GM18907 (cell line): ENCODE data around the gene HPSE2.
"Not testable (repeated sequence)": the region's sequence is repeated elsewhere in the genome, so short reads cannot be mapped to it uniquely, and the experiment has no call there.

Experiments used
- ATAC-seq: cut with Tn5 transposase; IDR thresholded peaks from one replicate; pipeline ENCODE4 v1.9.1; 2021; ENCODE audit warnings: mild to moderate bottlenecking, moderate library complexity; ENCODE audit not compliant: unreplicated experiment

HPSE2 gene

DNA sequence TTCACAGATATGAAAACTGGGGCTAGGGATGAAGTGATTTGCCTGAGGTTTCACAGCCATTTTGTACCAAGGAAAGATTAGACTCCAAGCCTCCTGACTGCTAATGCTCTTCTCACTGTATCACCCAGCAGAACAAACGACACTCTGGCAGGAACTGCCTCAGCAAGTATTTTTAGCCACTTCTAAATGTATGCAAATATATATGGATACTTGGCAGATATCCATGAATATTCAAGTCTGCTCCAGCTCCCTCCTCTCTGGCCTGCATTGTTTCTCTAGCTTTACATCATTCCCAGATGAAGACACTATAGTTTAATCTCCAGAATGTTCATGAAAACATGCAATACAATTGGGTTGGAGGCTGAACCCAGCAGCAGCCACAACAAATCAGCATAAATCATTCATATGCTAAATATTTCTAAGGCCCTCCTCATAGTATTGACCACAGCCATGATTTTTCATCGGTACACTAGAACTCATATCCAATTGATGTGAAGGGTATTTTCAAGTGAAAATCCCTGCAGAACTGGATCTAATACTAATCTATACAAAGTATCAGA is 65.5 kb downstream of the HPSE2 start:
- no peak for ATAC-seq

DNA sequence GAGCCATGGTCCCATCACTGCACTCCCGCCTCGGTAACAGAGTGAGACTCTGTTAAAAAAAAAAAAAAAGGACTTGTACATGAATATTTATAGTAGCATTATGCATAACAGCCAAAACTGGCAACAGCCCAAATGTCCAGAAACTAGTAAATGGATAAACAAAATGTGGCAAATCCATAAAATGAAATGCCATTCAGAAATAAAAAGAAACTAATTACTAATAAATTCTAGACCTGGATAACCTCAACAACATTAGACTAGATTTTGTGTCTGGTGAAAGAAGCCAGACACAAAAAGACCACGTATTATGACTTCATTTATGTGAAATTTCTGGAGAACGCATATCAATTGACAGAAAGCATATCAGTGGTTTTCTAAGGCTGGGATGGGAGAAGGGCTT is 74.5 kb downstream of the HPSE2 start:
- ATAC-seq = no peak

DNA sequence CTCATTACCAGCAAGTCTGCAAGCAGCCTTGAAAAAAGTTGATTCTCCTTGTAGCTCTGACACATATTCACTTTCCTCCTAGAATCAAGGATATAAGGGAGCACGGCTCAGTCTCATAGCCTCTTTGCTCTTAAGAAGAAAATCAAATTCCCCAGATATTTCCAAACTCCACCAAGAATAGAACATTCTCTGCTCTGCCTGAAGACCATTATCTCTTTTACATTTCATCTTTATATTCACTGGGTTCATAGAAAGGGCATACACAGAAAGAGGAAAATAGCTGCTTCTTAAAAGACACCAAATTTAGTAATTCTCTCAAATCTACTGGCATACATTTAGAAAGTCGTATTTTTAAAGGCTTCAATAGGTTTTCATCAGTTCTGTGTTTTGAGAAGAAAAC is 92.0 kb downstream of the HPSE2 start:
- ATAC-seq = no peak

DNA sequence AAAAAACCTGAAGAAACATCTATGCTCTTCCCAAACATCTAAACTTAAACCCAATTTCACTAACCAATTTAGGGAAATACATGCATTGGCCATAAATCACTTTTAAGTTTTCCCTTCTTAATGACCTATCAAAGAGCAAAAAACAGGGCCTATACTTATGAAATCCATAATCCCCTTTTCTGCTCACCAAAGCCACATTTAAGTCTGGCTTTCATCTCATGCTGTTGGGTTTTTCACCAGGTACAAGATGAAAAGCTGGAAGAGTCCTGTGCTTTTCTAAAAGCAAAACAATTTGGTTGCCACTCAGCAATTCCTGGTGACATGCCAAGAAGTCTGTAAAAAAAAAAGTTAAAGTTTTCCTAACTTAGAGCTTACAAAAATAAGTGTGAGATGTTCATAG is 92.6 kb downstream of the HPSE2 start:
- ATAC-seq = no peak

DNA sequence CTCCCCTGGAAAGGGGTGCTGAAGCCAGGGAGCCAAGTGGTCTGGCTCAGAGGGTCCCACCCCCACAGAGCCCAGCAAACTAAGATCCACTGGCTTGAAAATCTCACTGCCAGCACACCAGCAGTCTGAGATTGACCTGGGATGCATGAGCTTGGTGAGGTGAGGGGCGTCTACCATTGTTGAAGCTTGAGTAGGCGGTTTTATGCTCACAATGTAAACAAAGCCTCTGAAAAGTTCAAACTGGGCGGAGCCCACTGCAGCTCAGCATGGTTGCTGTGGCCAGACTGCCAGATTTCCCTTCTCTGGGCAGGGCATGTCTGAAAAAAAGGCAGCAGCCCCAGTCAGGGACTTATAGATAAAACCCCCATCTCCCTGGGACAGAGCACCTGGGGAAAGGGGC is 102.8 kb downstream of the HPSE2 start:
- ATAC-seq = not testable (repeated sequence)

DNA sequence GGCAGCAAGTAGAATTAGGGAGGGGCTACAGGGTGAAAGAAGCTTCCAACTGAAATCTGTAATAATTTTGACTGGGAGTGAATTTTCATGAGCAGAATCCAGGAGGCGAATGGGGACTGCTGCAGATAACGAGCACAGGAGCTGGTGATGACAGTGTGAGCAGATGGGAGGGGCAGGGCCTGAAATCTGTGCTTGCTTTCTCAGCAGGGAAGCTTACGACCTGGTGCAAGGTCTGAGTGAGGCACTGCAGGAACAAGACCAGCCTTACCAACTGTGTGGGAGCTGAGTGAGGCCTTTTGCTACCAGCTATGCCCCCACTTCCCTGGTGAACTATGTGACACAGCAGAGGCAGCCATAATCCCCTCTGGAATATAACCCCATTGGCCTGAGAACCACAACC is 109.8 kb downstream of the HPSE2 start:
- ATAC-seq = no peak

DNA sequence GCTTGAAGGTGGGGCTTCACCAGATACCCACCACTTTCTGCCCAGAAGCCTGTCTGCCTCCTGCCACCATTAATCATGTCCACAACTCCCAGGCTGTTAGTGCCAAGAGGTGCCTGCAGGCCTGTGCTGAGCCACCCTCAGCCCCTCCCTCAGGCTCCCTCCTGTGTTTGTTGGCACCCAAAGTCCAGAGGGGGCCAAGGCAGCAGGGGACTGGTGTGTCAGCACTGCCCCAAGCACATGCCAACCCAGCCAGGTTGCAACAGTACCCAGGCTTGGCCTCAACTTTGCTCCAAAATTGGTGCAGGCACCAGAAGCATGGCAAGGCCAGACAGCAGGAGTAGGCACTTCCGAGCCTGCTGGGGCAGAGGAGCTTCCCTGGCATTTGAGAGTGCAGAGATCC is 111.3 kb downstream of the HPSE2 start:
- ATAC-seq = no peak

DNA sequence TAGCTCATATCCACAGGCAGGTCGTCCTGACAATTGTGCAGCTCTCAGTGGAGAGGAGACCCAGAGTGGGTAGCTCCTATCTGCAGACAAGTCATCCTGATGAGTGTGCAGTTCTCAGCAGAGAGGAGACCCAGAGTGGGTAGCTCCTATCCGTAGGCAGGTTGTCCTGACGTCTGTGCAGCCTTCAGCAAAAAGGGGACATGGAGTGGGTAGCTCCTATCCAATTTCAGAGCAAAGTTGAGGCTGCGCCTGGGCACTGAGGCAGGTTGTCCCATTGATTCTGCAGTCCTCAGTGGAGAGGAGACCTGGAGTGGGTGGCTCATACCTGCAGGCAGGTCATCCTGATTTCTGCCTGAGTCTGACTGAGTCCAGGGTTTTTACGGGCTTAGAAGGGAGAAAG is 111.8 kb downstream of the HPSE2 start:
- no peak for ATAC-seq

DNA sequence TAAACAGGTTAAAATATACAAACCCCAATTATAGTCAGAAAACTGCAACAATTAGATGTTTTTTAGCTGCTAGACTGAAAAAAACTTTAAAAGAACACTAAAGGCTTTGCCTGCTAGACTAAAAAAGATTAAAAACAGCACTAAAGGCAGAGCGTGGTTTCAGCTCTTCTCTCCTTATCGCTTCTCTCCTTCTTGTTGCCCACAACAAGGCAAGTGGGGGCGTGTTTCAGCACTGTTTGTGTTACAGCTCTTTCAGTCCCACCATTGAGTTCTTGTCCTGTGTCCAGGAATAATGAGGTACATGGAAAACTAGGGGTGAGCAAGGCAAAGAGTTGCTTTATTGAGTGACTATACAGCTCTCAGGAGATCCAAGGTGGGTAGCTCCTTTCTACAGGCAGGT is 112.3 kb downstream of the HPSE2 start:
- no peak for ATAC-seq

DNA sequence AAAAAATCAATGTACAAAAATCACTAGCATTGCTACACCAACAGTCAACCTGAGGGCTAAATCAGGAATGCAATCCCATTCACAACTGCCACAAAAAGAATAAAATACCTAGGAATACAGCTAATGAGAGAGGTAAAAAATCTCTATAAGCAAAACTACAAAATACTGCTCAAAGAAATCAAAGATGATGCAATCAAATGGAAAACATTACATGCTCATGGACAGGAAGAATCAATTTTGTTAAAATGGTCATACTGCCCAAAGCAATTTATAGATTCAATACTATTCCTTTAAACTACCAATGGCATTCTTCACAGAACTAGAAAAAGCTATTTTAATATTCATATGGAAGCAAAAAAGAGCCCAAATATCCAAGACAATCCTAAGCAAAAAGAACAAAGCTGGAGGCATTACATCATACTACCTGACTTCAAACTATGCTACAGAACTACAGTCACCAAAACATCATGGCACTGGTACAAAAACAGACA is 116.3 kb downstream of the HPSE2 start:
- no peak for ATAC-seq

DNA sequence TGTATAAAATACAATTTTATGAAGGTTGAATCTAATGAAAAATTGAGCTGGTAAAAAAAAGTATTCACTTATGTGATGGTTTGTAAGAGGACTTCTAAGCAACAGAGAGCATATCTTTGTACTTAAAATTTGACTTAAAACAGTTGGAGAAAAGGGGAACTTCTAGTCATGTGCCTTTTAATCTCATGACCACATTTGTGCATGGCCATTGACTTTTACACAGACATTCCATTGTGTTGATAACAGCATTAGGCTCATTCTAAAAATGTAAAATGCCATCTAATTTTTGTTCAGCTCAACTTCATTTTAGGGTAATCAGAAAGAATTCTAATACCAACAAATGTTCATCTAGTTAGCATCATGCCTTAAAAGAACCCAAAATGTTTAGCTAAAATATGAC is 119.9 kb downstream of the HPSE2 start:
- ATAC-seq = no peak

DNA sequence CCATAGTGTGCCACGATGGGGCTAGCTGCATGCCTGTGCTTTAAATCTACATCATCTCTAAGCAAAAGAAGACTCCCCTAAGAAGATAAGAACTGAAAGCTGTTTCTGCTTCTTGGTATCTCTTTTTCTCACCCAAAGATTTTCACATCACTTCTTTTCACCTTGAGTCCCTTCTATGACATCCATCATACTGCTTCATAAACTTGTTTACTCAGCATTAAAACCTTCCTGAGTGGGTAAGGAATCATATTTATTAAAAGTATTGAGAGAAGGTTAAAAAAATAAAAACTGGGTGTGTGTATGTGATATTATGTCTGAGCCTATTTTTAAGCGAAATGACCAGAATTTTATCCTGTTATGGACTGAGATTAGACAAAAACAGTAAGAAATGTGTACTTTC is 150.3 kb downstream of the HPSE2 start:
- no peak for ATAC-seq

DNA sequence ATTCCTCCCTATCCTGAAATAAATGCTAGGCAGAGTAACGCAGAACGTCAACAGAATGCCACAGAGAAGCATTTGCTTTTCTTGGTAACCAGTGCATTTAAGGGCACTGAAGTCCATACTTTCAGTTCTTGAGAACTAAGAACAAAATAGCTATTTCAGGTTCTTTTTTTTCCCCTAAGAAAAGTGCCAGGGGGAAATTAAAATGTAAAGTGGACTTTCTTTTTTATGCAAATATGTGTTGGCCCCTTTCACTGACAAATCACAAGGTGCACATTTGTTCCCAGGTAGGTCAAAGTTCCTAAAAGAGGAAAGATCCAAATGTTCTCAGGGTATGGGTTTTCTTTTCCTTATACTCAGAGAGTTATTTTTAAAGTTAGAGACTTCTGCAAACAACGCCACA is 151.5 kb downstream of the HPSE2 start:
- no peak for ATAC-seq

DNA sequence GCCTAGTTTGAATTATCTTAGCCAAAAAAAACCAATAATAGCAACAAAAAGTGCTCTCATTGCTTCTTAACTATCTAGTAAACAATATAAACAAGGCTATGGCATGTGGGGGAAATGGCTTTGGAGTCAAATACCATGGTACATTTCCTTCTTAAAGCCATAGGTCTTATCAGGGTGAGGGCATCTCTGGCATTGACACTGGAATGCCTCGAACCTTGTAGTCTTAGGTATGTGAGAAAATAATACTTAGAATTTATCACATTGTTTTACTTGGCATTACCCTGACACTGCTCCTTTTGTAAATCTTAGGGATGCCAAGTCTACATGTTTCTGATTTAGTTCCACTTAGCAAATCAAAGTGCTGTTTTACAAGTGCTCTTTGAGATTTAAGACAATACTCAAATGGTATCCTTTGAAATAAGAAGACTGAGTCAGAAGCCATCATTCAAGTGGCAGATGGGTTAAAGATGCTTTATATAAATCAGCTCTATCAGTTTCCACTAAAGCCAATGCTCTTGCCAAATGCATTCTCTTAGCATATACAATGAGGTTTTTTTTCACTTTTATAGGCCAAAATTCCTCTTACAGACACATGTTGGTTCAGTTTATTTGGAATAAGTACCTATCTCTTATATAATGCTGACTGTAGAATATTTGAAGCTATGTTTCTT is 155.2 kb downstream of the HPSE2 start:
- ATAC-seq = no peak

DNA sequence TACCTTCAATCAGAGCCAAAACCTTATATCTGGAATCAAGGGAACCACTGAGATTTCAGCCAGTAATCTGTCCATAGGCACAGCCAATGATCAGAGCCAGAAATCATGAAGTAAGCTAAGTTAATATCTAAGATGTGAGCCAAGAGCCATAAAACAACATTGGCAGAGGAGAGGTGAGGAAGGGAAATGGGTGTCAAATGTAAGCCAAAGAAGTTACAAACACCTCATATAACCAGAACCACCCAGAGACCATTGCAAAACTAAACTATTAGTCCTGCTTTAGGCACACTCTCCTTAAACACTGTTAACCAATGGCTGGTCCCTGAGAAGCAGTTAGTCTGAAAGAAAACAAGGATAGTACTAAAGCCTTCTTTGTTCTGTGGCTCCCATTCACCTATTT is 173.1 kb downstream of the HPSE2 start:
- no peak for ATAC-seq

DNA sequence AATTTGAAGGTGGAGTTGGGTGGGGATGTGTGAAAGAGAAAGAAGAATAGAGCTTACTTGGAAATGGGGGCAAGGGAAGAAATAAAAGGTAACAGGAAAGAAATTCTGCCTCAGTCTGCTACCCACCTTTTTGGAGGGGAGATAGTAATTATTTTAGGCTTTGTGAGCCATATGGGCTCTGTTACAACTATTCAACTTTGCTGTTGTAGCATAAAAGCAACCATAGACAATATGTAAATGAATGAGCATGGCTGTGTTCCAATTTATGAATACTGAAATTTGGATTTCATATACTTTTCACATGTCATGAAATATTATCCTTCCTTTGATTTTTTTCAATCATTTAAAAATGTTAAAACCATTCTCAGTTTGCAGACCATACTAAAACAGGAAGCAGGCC is 176.9 kb downstream of the HPSE2 start:
- no peak for ATAC-seq

DNA sequence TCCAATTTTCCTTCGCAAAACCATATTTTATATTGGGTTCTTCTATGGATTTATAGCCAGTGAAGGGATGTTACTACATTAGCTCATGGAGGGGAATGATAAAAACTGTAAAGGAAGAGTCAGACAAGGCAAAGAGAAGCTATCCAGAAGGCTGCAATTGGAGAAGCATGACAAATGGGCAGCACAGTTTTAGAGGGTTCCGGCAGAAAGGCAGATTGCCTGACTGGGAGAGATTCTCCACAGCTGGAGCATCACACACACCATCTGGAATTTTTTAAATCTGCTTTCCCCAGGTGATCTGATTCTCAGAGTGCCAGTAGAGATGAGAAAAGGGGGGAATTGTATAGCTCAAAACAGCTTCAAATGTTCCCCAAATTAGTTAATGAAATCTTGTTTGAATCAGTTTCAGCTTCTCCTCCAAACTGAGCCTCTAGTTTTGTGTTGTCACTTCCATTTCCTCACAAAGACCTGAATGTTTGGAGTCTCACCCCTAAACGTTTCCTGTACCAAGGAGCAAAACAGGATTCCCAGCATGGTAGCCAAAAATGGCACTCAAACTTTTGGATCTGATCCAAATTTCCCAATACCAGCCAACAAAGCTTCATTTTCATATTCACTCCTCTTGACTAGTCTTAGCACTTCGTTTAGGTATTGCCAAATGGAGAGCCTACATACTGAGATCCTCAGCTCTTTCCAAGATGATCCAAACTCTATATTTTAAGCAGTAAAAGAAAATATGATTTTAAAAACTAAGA is 177.5 kb downstream of the HPSE2 start:
- ATAC-seq = no peak

DNA sequence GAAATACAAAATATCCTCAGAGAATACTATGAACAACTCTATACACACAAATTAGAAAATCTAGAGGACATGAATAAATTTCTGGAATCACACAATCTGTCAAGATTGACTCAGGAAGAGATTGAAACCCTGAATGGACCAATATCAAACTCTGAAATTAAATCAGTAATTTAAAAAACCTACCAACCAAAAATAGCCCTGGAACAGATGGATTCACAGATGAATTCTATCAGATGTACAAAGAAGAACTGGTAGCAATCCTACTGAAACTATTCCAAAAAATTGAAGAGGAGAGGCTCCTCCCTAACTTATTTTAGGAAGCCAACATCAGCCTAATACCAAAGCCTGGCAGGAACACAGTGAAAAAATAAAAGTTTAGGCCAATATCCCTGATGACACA is 190.0 kb downstream of the HPSE2 start:
- ATAC-seq = no peak

DNA sequence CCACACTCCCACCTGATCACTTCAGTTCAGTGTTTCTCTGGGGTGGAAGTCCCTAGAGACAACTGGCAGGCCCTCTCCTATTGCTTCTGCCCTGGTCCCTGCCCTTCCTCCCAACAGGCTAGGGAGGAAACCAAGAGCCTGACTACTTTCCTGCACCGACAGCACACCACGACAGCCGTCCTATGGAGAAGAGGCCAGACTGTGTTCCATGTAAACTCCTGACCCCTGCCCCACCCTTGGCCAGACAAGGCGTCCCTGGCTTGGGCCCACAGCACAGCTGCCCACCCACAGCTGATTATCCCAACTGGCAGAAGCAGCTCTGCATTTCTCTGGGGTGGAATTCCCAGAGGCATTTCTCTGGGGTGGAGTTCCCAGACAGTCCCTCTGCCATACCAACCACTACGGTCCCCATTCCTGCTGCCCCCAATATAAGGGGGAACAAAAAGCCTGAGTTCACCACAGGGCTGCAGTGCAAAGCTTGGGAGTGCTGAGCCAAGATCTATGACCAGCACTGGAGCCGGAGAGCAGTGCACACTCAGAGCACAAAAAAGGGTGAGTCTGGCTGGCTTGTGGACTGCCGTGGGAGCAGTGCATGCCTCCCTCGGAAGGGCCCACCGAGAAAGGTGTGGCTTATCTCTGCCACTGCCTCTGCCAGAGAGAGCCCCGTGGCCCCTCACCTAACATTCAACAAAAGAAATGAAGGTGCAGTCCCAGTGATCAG is 193.4 kb downstream of the HPSE2 start:
- no peak for ATAC-seq

DNA sequence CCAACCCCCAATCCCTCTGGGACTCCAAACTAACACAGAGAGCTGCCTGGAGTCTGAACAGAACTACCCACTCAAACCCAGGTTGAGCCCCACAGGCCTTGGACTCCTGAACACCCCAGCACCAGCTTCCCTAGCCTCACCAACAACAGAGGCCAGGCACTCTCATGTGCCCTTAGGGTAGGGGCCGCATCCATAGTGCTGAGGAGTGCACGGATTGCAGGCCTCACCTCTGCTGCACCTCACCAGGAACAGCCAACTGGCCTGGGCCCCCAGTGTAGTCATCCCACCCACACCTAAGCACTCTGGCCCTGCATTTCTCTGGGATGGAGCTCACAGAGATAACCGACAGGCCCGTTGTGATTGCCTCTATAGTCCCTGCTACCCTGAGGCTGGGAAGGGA is 194.2 kb downstream of the HPSE2 start:
- no peak for ATAC-seq

DNA sequence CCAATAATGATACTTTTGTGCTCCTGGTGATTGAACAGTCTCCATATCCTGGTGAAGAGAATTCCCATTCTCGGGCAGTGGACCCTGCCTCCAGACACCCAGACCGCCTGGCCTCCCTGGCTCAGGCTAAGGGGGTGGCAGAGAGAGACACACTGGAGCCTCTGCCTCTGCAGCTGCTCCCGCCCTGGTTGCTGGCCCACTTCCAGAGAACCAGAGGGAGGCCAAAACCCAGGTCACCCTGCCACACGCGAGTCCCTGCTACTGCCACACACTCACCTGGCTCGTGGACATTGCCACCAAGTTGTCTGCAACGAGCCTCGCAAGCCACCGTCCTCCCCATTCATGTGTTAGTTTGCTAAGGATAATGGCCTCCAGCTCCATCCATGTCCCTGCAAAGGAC is 221.8 kb downstream of the HPSE2 start:
- ATAC-seq = no peak

DNA sequence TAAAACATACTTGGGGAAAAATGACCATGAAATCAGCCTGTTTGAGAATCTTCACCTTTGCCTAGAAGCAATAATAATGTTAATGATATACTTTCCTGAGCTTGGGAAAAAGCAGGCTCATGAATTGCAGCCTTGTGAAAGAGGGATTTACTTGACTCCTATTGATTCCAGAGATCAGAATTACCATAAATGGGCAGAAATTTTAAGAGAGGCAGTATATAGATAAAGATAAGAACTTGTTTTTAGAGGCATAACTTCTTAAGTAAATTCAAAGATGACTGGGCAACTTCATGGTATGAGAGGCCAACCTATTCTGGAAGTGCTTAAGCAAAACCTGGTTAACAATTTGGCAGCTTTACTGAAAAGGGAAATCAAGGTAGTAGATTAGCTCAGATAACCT is 225.4 kb downstream of the HPSE2 start:
- no peak for ATAC-seq
